ENCODE results near the gene HOXB3.
A peak's percentile ranks its signal among the peaks of the same experiment; 100 is the strongest.

The HOXB3 gene

DNA sequence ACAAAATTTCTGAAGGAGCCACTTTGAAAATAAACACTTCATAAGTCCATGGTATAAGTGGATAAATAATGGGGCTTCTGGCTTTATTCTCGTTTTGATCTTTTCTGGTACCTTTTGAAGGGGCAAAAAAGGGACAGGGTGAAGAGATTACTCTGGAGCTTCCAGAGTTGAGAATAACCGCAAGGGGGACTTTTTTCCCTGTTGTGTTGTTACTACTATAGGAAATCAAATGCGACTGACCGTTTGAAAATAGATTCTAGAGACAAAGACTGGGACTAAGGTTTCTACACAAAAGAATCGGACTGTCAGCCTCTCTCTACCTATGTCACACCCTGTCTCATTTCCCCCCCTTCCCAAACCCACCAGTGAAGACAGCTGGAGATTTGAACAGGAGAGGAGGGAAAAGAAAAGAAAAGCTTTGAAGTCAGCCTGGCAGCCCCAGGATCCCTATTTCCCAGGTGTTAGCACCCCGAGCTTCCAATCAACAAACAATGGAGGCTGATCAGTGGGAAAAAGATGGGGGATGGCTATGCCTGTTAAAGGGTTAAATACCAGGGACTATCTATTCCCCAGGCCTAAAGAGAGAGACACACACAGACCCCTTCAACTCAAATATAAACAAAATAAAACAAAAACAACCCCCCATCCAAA lies 20.2 kb downstream of the HOXB3 start:
- no peak for DNase-seq (ENCODE audit: low read depth in 2 of 2)
- no peak overlapping the region for H3K4me3 ChIP-seq (replicated peaks in 1 of 2; ENCODE audit: low read depth in 2 of 2, low read length in 2 of 2)
- TF ChIP-seq, protein P1, sequence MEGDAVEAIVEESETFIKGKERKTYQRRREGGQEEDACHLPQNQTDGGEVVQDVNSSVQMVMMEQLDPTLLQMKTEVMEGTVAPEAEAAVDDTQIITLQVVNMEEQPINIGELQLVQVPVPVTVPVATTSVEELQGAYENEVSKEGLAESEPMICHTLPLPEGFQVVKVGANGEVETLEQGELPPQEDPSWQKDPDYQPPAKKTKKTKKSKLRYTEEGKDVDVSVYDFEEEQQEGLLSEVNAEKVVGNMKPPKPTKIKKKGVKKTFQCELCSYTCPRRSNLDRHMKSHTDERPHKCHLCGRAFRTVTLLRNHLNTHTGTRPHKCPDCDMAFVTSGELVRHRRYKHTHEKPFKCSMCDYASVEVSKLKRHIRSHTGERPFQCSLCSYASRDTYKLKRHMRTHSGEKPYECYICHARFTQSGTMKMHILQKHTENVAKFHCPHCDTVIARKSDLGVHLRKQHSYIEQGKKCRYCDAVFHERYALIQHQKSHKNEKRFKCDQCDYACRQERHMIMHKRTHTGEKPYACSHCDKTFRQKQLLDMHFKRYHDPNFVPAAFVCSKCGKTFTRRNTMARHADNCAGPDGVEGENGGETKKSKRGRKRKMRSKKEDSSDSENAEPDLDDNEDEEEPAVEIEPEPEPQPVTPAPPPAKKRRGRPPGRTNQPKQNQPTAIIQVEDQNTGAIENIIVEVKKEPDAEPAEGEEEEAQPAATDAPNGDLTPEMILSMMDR (IDR thresholded peaks at IDR 0.05; ENCODE audit: low read depth, low read length) = no peak

DNA sequence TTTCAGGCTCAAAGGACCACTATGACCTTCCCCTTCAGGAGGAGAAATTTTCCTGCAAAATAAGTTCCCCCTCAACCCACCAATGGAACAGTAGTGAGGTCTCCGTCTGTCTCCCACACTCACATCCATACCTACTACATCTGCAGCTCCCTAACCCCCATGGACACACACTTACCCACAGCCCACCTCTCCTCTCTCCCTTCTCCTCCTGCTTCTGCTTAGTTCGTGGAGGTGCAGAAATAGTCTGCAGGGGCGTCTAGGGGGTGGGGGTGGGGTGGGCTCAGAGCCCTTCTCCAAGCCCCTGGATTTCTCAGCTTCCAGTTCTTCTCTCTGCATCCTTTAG lies 20.8 kb downstream of the HOXB3 start:
- DNase-seq (ENCODE audit: low read depth in 2 of 2) = no peak
- TF ChIP-seq, protein P1 (IDR thresholded peaks at IDR 0.05; ENCODE audit: low read depth, low read length) = no peak
- no peak overlapping the region for H3K4me3 ChIP-seq (replicated peaks in 1 of 2; ENCODE audit: low read depth in 2 of 2, low read length in 2 of 2)

DNA sequence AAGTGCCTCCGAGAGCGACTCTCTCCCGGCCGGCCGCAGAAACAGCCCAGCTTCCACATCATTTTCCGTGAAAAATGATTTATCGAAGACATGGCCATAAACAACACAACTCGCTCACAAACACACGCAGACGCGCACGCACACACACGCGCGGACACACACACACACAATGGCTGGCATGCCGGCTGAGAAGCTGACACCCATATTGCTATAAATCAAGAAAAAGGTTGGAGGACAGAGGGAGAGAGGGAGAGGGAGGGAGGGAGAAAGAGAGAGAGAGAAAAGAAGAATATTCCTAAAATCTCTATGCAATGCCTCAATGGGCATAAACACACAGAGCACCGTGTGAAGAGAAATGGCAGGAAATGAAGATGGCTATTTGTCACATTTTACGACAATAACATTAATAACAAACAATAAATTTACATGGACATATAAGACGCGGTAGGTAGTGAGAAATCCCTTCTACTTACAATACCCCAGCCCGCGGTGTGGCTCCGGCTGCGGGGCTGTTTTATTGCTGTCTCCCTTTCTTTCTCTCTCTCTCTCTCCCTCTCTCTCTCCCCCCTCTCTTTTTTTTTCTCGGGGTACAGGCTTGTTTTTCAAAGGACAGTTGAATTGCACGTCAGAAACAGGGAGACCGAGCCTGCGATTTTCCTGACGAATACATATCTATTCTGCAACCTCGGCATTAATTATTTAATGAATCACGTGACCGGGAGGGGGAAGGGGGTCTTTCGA lies 21.4 kb downstream of the HOXB3 start:
- H3K4me3 ChIP-seq (replicated peaks in 1 of 2; ENCODE audit: low read depth in 2 of 2, low read length in 2 of 2) = peak overlapping the region in 1 of 2 donors; percentile 26
- TF ChIP-seq, protein P1 (IDR thresholded peaks at IDR 0.05; ENCODE audit: low read depth, low read length) = no peak
- DNase-seq (ENCODE audit: low read depth in 2 of 2) = no peak

DNA sequence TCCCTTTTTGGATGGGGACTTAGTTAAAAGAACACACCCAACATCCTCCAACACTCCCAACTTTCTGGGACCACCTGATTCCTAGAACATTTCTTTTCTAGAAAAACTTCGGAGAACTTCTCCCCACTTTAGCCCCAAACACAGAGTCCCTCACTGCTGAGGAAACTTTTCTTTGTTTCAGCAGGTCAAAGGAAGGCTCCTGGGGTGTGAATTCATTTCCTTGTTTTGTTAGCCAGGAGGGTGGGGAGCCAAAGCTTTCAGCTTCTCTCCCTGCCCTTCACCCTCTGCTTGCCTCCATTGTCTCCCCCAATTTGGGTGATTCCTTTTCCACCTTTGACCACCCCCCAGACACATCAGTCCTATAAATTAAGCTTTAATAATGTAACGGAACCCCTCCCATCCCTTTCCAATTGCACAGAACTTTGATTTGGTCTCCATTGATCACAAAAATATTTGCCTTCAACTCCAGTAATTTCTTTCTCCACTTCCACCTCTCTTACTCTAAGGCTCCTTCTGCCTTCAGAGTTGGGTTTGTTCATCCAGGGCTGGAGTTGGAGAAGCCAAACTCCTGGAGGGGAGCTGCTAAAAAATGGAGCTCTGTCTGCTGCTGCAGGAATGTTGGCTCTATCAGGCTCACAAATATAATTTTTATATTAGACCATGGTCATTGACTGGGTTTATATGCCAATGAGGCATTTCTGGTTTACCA lies 22.2 kb downstream of the HOXB3 start:
- TF ChIP-seq, protein P1 (IDR thresholded peaks at IDR 0.05; ENCODE audit: low read depth, low read length) = no peak
- DNase-seq (ENCODE audit: low read depth in 2 of 2) = no peak
- no peak overlapping the region for H3K4me3 ChIP-seq (replicated peaks in 1 of 2; ENCODE audit: low read depth in 2 of 2, low read length in 2 of 2)

DNA sequence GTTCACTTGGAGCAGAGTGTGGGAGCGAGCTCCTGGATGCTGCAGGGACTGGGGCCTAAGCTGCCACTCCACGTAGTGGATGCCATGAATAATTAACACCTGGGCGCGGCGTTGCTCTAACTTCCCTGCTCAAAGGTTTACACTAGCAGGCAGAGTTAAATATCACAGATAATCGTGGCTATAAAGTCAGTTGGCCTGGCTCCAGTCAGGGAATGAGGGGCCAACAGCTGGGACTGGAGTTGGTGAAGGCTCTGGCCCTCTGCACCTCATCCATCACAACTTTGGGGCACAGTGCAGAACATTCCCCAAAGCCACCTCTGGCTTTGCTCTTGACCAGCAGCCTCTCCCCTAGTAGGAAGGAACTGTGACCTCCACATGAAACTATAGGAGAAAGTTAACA lies 22.8 kb downstream of the HOXB3 start:
- TF ChIP-seq, protein P1 (IDR thresholded peaks at IDR 0.05; ENCODE audit: low read depth, low read length) = no peak
- no peak overlapping the region for H3K4me3 ChIP-seq (replicated peaks in 1 of 2; ENCODE audit: low read depth in 2 of 2, low read length in 2 of 2)
- DNase-seq (ENCODE audit: low read depth in 2 of 2) = no peak

DNA sequence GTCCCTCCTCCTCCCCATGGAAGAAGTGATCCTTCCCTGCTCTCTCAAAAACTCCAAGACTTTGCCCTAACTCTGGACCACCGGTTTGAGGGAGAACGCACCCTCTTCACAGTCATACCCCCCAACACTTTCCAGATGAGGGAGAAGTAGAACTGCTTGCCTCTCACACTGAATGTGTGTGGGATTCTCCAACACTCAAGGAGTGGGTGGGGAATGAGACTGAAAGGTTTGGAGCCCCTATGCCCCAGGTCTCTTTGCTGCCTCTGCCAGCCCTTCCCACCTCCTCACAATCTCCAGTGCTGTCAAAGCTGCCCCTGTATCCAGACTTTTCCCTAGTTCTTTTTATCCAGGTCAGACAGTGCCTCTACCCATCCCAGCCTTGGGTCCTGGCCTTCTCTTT lies 23.3 kb downstream of the HOXB3 start:
- no peak overlapping the region for H3K4me3 ChIP-seq (replicated peaks in 1 of 2; ENCODE audit: low read depth in 2 of 2, low read length in 2 of 2)
- no peak for DNase-seq (ENCODE audit: low read depth in 2 of 2)
- TF ChIP-seq, protein P1 (IDR thresholded peaks at IDR 0.05; ENCODE audit: low read depth, low read length) = no peak
